ENCODE measurements around the gene ZNF277.

Gene ZNF277

GRCh38 chr7:112286250-112287086 is 80.0 kb downstream of the ZNF277 start:
- H3K4me3 ChIP-seq (ENCODE audit: low read length): no peak overlapping the region
- no peak for DNase-seq (ENCODE audit: low read depth)
- no peak for TF ChIP-seq CTCF (conservative IDR thresholded peaks at IDR 0.05; ENCODE audit: low read length)

GRCh38 chr7:112288301-112288700 is 81.8 kb downstream of the ZNF277 start:
- no peak for DNase-seq (ENCODE audit: low read depth)
- H3K4me3 ChIP-seq (ENCODE audit: low read length): no peak overlapping the region
- TF ChIP-seq CTCF (conservative IDR thresholded peaks at IDR 0.05; ENCODE audit: low read length): no peak

- peak; percentile 57 for DNase-seq (ENCODE audit: low read depth)
- H3K4me3 ChIP-seq (ENCODE audit: low read length): no peak overlapping the region
- no peak for TF ChIP-seq CTCF (conservative IDR thresholded peaks at IDR 0.05; ENCODE audit: low read length)
Measured at GRCh38 chr7:112290065-112290464, 83.6 kb downstream of the ZNF277 start.

GRCh38 chr7:112292162-112292561 is 85.7 kb downstream of the ZNF277 start:
- H3K4me3 ChIP-seq (ENCODE audit: low read length): no peak overlapping the region
- no peak for DNase-seq (ENCODE audit: low read depth)
- no peak for TF ChIP-seq CTCF (conservative IDR thresholded peaks at IDR 0.05; ENCODE audit: low read length)

- no peak for TF ChIP-seq CTCF (conservative IDR thresholded peaks at IDR 0.05; ENCODE audit: low read length)
- no peak for DNase-seq (ENCODE audit: low read depth)
- no peak overlapping the region for H3K4me3 ChIP-seq (ENCODE audit: low read length)
Measured at GRCh38 chr7:112293416-112293815, 86.9 kb downstream of the ZNF277 start.

- H3K4me3 ChIP-seq (ENCODE audit: low read length): no peak overlapping the region
- TF ChIP-seq CTCF (conservative IDR thresholded peaks at IDR 0.05; ENCODE audit: low read length): no peak
- no peak for DNase-seq (ENCODE audit: low read depth)
Measured at GRCh38 chr7:112296432-112296831, 89.9 kb downstream of the ZNF277 start.

GRCh38 chr7:112297681-112298080 is 91.2 kb downstream of the ZNF277 start:
- no peak for DNase-seq (ENCODE audit: low read depth)
- TF ChIP-seq CTCF (conservative IDR thresholded peaks at IDR 0.05; ENCODE audit: low read length): no peak
- no peak overlapping the region for H3K4me3 ChIP-seq (ENCODE audit: low read length)

Data from AG10803 (cell line).